Kidney (tissue), 14 donors: ENCODE measurements around the gene IFI6. TPM values are rescaled to one million over a fixed set of nuclear protein-coding genes. Genes with fewer than 3 reads are reported as not detected.
"Not testable (repeated sequence)": the region's sequence is repeated elsewhere in the genome, so short reads cannot be mapped to it uniquely, and the experiment has no call there.

Experiments used
- DNase-seq, 5 donors: peaks; one replicate each; pipeline ENCODE4 v3.0.0-alpha.2; 2013 to 2020
- FAIRE-seq: peaks from 2 replicates; lab custom pipeline; 2012; peaks lifted over from hg19 to GRCh38; lab: Jason Lieb, UNC
- H3K27ac ChIP-seq, 2 donors: one replicate each; pipeline ENCODE4 v1.7.0; 2013; ENCODE audit warnings: low read depth in 2 of 2, low read length in 2 of 2, inconsistent platforms in 1 of 2
- H3K27me3 ChIP-seq: one replicate; pipeline ENCODE4 v1.7.1; 2013; ENCODE audit warnings: low read length, inconsistent platforms; ENCODE audit not compliant: control insufficient read depth, insufficient read depth
- H3K36me3 ChIP-seq, 3 donors: one replicate each; pipeline versions ENCODE4 v1.7.0 to v1.7.1; 2013; ENCODE audit warnings: low read length in 3 of 3, control low read depth in 1 of 3, inconsistent platforms in 1 of 3; ENCODE audit not compliant: insufficient read depth in 3 of 3, control insufficient read depth in 2 of 3
- H3K4me1 ChIP-seq, 3 donors: one replicate each; pipeline versions ENCODE4 v1.7.0 to v1.7.1; 2013; ENCODE audit warnings: low read length in 3 of 3, inconsistent platforms in 1 of 3, low read depth in 1 of 3; ENCODE audit not compliant: control insufficient read depth in 2 of 3, insufficient read depth in 2 of 3
- H3K4me3 ChIP-seq, 3 donors: one replicate each; pipeline versions ENCODE4 v1.7.0 to v1.8.1; 2013; ENCODE audit warnings: low read length in 3 of 3, control low read depth in 1 of 3, inconsistent platforms in 1 of 3
- H3K9ac ChIP-seq, 3 donors: one replicate each; pipeline versions ENCODE4 v1.7.0 to v1.7.1; 2013; ENCODE audit warnings: low read length in 3 of 3, control low read depth in 1 of 3, inconsistent platforms in 1 of 3
- H3K9me3 ChIP-seq, 3 donors: one replicate each; pipeline versions ENCODE4 v1.7.0 to v1.7.1; 2013; ENCODE audit warnings: low read length in 3 of 3, control low read depth in 1 of 3, inconsistent platforms in 1 of 3; ENCODE audit not compliant: control insufficient read depth in 2 of 3, insufficient read depth in 1 of 3
- intact Hi-C: fragments of 100-400 bp; cut with DNase I; formaldehyde crosslinking; loops from one replicate; pipeline ENCODE4 v1.11.1; 2022
- polyA plus RNA-seq: library from polyadenylated mRNA; stranded (reverse); fragments of 350-450 nt; fragmentation: Illumina TruSeq; extraction: RNeasy Lipid Tissue Mini Kit (QIAGEN cat#74804); gene quantifications from one replicate; pipeline ENCODE4 v1.2.3, GENCODE V29; 2014; ENCODE audit warnings: low read depth, low replicate concordance; ENCODE audit not compliant: insufficient read depth
- total RNA-seq: library from RNA; stranded (reverse); fragmentation: NEBNext Ultra II Directional; extraction: Animal tissue kit (Norgen Biotek cat#: 25700); gene quantifications from one replicate; pipeline ENCODE4 v1.2.1, GENCODE V29; 2021
- TF ChIP-seq, protein P1 (sequence below): IDR thresholded peaks from 3 replicates; pipeline ENCODE4 v1.5.1; 2012; ENCODE audit warnings: mild to moderate bottlenecking, moderate library complexity, borderline replicate concordance; ENCODE audit not compliant: insufficient read depth; ENCODE audit errors: extremely low read depth
- donor health status: control.
- donor health status: control.
- donor health status: control.
- donor health status: control.
- donor health status: control.
- donor health status: DM: yes; HTN: yes; CAD: no.
- donor health status: Normal renal cell carcinoma (clear cell type).

IFI6 gene
- total and polyA plus RNA-seq, 2 donors from 2014 or later: 69.5 to 148 TPM

DNA sequence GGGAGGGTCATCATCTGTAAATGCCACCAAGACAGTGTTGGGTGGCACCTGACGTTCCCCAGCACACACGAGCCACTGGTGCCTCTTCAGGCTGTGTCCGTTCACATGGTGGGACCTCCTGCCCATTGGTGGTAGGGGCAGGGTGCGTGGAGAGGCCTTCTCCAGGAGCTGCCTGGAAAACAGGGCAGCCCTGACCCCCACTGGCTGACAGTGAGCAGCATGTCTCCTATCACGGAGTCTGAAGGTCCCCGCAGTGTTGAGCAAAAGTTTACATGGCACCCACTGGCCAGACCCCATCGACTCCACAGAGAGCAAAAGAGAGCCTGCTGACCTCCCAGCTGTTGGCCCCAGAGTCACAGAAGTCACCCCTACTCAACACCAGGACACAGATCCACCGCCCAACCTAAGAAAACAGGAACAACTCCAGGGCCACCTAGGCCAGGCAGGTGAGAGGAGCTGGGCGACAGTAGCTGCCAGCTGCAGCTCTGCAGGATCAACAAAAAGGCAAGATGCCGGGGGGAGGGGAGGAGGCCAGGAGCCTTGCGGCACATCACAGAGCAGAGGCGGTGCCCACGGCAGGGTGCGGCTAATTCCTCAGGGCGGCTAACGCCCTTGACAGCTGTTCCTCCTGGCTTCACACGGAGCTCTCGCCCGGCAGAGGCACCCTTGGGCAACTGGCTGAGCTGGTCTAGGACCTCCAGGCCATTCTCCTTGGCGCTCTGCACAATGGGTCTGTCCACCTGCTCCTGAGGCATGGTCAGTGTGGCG is 14.4 kb upstream of the IFI6 start:
- intact Hi-C loops: no loop called here
- no peaks in the 10 kb centered on the region for H3K4me1 ChIP-seq
- no peak overlapping the region for H3K9ac ChIP-seq
- H3K27me3 ChIP-seq: no peaks in the 10 kb centered on the region
- TF ChIP-seq, protein P1, sequence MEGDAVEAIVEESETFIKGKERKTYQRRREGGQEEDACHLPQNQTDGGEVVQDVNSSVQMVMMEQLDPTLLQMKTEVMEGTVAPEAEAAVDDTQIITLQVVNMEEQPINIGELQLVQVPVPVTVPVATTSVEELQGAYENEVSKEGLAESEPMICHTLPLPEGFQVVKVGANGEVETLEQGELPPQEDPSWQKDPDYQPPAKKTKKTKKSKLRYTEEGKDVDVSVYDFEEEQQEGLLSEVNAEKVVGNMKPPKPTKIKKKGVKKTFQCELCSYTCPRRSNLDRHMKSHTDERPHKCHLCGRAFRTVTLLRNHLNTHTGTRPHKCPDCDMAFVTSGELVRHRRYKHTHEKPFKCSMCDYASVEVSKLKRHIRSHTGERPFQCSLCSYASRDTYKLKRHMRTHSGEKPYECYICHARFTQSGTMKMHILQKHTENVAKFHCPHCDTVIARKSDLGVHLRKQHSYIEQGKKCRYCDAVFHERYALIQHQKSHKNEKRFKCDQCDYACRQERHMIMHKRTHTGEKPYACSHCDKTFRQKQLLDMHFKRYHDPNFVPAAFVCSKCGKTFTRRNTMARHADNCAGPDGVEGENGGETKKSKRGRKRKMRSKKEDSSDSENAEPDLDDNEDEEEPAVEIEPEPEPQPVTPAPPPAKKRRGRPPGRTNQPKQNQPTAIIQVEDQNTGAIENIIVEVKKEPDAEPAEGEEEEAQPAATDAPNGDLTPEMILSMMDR: no peak
- no peak overlapping the region for H3K27ac ChIP-seq
- no peak overlapping the region for H3K4me3 ChIP-seq
- FAIRE-seq: no peak
- no peaks in the 10 kb centered on the region for H3K36me3 ChIP-seq
- no peak for DNase-seq
- H3K9me3 ChIP-seq: no peaks in the 10 kb centered on the region

DNA sequence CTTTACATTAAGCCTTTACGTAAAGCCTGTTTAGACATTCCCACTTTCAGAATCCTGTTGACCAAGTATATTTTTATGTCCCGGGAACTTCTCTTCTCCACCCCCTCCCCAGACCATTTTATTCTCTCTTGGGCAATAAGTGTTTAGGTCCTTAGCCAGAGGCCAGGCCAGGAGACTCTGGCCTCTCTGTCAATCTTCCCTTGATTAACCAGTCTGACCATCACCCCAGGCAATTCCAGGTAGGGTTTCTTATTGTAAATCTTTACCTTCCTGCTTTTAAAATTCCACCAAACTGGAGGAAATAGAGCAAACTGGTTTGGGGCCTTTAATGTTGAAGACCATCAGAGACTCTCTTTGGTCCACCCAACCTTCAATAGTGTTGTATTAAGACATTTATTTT is 12.2 kb upstream of the IFI6 start:
- Histone ChIP-seq H3K36me3 (no peaks in the 10 kb centered on the region), H3K27ac (no peak overlapping the region), H3K4me3 (no peak overlapping the region), H3K4me1 (no peaks in the 10 kb centered on the region), H3K27me3 (no peaks in the 10 kb centered on the region), H3K9me3 (no peaks in the 10 kb centered on the region), H3K9ac (no peak overlapping the region)
- DNase-seq (no peak), FAIRE-seq (no peak)
- TF ChIP-seq, protein P1: no peak
- intact Hi-C loops: no loop called here

DNA sequence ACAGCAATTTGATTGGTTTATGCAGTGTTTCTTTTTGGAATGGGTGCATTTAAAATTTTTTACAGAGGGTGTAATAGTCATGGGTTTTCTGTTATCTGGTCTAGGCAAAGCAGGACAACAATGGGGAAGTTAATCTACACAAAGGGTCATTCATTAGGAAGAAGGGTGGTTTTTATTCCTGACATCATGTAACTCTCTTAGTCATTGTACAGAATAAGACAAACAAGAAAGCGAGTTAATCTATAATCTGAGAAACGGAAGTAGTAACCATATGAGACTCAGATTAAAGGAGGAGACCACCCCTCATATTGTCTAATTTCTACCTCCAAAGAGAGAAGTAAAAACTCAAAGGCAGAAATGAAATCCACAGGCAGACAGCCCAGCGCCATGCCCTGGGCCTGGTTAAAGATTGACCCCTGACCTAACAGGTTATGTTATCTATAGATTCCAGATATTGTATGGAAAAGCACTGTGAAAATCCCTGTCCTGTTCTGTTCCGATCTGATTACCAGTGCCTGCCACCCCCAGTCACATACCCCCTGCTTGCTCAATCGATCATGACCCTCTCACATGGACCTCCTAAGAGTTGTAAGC is 10.5 kb upstream of the IFI6 start:
- no peak overlapping the region for H3K9ac ChIP-seq
- no peaks in the 10 kb centered on the region for H3K4me1 ChIP-seq
- no peaks in the 10 kb centered on the region for H3K9me3 ChIP-seq
- DNase-seq: no peak
- no peak overlapping the region for H3K27ac ChIP-seq
- no peak overlapping the region for H3K4me3 ChIP-seq
- no peak for FAIRE-seq
- no peaks in the 10 kb centered on the region for H3K36me3 ChIP-seq
- no peaks in the 10 kb centered on the region for H3K27me3 ChIP-seq
- intact Hi-C loops: no loop called here
- TF ChIP-seq, protein P1: no peak

GRCh38 chr1:27681580-27681979 is 9.6 kb upstream of the IFI6 start:
- intact Hi-C loops, H3K9ac ChIP-seq, H3K27ac ChIP-seq: not testable (repeated sequence)

GRCh38 chr1:27680225-27680791 is 8.3 kb upstream of the IFI6 start:
- DNase-seq, H3K27ac ChIP-seq, H3K4me3 ChIP-seq, H3K9me3 ChIP-seq, H3K9ac ChIP-seq, H3K27me3 ChIP-seq, H3K4me1 ChIP-seq, FAIRE-seq, intact Hi-C loops, H3K36me3 ChIP-seq: not testable (repeated sequence)

More at GRCh38 chr1:27681580-27681979, 9.6 kb upstream of the IFI6 start:
- DNase-seq, H3K9me3 ChIP-seq, H3K4me1 ChIP-seq, H3K4me3 ChIP-seq, H3K27me3 ChIP-seq, FAIRE-seq, H3K36me3 ChIP-seq: not testable (repeated sequence)
